Epidermal melanocyte (primary cell): ENCODE measurements around the gene CCDC177.
A peak's percentile ranks its signal among the peaks of the same experiment; 100 is the strongest.

Experiments
- DNase-seq: peaks from one replicate; pipeline ENCODE4 v3.0.0; 2011; ENCODE audit warnings: low spot score; ENCODE audit not compliant: insufficient read length

CCDC177 gene

DNA sequence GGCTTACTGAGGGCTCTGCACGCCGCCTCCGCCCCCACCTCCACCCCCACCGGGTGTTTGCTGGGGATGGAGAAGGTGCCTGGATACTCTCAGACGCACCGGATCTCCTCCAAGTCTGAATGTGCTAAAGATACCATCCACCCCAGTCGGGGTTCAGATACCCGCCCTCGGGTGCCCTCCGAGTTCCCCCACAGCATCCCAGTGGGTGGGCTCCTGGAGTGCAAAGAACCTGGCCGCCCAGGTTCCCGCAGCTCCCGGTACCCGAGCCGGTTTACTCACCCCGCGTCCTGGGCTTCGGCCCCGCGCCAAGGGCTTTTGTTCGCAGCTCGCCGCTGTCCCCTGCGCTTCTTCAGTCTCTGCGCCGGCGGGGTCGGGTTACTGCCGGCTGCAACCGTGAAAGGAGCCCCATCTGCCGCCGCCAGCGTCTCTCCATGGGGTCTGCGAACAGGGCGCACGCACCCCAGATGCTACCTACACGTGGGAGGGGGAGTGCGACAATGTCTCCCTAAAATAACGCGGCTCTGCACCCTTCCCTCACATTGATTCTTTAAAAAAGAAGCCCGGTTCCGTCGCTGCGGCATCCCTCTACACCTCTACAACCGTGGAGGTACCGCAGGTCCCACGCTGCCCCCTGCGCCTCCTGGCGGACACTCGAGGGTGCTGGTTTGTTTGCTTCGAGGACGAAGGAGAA, at the start of gene CCDC177:
Gene CCDC177 (minus strand): TSS at position 609 of the 691 bp plus-strand sequence. CDS start 1,249 bp downstream, outside the sequence.
- DNase-seq: peak; percentile 55

DNA sequence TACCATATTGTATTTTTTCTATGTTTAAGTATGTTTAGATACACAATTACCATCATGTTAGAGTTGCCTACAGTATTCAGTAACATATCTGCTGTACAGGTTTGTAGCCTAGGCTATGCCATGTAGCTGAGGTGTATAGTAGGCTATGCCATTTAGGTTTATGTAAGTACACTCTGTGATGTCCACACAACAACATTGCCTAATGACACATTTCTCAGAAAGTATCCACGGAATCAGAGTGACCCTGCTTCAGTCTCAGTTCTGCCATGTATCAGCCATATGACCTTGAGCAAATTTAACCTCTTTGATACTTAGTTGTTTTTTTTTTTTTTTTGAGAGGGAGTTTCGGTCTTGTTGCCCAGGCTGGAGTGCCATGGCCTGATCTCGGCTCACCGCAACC, 49.5 kb upstream of the CCDC177 start:
- DNase-seq: no peak

DNA sequence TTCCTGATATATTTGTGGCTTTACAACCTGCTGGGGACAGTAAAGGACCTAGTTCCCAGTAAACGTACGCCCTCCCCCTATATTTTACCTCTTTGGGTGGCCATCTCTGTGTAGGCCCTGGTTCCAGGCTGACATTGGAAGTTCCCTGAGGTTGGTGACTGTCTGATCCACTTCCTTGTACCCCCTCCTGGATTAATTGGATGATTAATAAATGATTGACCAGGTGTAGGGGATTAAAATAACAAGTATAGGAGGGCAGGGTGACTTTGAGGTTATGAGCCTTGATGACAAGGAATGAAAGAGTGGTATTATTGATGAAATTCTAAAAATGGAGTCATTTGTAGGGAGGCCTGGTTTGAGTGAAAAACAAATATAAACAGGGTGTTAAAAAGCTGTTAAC, 46.3 kb upstream of the CCDC177 start:
- no peak for DNase-seq

DNA sequence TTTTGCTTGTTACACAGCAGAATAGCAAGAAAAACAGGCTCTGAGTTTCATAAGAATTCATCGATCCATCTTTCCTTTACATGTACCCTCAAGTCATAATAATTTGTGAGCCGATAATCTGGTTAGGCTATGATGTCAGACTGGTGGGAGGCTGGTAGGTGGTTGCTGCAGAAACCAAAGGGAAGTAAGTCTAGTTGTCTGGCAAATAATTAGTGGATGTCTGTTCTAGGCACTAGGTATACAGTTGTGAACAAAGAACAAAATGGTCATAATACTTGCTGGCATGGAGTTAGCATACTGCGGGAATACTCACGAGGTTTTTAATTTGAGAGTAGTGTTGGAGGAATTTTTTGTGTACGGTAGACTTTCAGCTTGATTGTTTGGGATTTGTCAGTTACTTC, 45.5 kb upstream of the CCDC177 start:
- no peak for DNase-seq

DNA sequence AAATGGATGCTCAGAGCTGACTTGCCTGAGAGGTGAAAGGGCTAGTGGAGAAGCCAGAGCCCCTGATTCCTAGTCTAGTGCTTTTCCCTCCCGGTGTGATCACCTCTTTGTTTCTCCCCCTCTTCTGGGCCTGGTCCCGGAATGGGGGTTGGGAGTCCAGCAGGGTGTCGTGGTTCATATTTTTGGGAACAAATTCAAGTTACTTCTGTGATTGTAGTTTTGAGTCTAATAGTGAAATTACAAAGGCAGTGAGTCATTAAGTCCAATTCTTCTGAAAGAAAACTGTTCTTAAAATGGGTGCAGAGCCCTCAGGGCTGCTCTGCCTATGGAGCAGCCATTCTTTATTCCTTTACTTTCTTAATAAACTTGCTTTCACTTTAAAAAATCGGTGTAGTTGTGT, 44.3 kb upstream of the CCDC177 start:
- DNase-seq: no peak

DNA sequence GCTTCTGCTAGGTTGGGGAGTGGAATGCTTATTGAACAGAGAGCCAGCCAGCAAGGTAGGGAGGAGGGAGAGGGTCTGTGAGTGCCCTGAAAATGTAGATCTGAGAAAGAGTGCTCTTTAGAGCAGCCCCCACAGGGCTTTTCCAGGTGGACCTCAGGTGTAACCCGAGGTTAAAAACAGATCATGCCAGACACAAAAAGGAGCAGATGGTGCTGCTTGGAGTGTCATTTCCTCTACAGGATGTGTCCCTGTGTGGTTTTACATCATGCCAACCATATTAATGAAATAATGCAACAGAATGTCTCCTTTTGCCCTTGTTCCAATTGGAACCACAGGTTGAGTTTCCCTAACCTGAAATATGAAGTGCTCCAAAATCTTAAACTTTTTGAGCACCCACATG, 43.1 kb upstream of the CCDC177 start:
- DNase-seq: no peak

DNA sequence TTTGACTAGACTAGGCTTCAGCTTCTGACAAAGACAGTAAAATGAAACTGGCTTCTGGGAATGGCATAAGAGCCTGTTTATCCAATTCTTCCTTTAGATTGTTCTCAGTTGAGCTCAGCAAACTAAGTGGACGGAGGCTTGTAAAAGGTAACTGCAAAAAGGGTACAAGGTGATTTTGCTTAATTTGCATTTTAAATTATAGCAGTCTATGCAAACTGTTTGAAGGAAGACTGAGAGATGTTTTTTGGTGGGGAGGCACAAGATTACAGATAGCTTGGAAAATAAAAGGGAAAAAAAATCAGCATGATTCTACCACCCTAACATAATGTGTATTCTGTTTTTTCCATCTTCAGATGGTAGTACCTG, 41.7 kb upstream of the CCDC177 start:
- DNase-seq: no peak

DNA sequence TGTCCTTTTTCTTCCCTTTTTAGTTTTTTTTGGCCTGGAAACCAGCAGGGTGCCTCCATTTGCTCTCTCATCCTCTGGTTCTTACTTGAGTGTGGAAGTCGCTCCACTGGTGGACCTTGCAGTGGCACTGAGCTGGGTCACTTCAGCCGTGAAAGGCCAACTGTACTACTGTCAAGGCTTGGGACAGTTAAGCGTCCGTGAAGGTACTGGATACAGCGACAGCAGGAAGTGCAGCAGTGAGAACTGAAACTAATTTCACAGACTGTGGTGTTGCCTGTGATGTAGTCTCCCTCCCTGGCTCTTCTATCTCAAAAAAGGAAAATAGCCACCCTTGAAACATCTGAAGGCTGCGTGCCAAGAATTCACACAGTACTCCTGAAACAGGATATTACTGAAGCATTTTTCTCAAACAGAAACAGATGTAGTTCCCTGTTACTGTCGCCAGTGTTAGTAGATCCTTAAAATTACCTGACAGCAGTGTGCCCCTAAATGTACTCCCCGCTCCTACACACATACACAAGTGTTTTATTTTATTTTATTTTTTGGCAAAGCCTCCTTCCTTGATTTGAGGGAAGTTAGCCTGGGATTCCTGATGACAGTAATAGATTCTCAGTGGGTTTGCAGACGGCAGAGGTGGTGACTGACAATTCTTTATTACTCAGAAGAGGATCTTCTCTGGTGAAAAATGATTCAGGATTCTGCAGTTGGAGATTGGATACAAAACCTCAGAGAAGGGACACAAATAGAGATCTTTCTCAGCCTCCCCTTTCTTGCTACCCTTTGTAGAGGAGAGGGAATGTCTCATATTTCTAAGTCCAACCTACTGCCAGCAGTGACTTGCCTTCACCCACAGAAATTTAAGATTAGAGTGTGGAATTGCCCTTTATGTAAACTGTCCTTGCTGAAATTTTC, 41.1 kb upstream of the CCDC177 start:
- DNase-seq: no peak

DNA sequence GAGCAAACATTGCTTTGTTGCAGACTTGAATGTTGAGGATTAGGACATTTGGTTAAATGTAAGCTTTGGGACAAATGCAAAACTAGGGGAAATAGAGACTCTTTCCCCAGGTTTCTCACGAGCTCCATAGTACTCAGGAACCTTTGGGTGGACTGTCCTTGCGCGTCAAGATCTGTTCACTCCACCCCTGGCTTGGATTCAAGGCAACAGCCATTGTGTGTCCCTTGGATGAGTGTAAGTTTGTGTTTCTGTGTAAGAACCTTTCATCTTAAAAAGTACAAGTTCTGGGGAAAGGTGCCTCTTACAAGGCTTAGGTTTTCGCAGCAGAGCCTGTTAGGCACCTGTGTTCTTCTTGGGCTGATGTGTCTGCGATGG, 40.4 kb upstream of the CCDC177 start:
- no peak for DNase-seq

DNA sequence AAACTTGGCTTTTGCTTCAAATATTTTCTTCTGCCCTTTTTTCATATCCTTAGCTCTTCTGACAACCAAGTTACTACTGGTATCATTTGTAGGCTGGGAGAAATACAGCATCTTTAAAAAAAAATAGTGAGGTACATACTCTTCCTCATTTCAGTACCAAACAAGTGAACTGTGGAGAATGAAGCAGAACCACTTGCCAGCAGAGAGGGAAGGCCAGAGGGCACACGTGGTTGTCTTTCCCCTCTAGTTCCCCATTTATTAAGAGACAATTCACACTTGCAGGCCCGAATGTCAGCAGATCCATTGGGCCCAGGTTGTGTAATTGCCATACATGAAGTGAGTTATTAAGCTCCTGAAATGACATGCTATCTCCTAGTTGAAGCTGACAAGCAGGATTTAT, 39.9 kb upstream of the CCDC177 start:
- DNase-seq: no peak

DNA sequence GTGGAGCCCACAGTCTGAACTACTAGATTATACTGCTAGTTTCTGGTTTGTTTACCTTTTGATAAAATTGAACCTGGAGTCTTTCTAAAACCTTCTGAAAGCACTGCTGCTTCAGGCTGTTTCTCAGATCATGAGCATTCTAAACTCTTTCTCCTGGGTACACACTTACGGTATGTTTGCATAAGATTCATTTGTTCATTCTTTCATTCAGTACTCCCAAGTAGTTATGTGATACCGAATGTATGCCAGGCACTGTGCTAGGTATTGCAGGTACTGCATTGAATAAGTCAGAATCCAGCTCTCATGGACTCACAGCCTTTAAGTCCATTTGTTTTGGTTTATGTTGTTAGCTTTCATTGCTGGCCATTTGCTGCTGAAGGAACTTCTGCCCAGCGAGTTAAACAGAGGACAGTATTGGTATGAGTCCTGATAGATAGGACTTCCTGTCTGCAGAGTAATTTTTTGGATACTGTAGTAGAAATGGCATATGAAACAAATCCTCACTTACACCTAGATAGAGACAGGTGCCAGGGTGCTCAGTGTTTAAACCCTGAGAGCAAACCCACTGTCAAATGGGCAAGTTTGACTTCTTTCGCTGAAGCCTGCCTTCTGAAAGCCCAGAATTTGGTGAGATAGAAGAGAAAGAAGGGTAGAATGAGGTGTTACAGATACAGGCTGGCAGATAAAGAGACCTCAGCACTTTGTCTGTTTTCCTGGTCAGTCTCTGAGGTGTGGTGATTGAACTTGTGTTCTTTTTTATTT, 38.8 kb upstream of the CCDC177 start:
- DNase-seq: no peak

DNA sequence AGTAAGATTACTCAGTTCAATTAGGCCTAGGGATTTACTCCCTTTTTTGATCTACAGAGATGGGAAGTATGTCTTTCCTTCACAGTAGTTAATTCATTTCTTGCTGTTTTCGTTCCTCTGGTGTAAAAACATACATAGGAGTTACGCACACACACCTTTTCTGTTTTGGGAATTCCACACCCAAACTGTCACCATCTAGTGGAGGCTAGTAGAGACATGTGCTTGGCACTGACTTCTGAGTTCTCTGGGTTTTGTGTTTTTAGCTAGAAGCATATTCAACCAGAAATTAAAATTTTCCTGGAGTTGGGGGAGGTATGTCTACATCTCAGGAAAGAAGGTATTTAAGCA, 38.1 kb upstream of the CCDC177 start:
- DNase-seq: no peak

DNA sequence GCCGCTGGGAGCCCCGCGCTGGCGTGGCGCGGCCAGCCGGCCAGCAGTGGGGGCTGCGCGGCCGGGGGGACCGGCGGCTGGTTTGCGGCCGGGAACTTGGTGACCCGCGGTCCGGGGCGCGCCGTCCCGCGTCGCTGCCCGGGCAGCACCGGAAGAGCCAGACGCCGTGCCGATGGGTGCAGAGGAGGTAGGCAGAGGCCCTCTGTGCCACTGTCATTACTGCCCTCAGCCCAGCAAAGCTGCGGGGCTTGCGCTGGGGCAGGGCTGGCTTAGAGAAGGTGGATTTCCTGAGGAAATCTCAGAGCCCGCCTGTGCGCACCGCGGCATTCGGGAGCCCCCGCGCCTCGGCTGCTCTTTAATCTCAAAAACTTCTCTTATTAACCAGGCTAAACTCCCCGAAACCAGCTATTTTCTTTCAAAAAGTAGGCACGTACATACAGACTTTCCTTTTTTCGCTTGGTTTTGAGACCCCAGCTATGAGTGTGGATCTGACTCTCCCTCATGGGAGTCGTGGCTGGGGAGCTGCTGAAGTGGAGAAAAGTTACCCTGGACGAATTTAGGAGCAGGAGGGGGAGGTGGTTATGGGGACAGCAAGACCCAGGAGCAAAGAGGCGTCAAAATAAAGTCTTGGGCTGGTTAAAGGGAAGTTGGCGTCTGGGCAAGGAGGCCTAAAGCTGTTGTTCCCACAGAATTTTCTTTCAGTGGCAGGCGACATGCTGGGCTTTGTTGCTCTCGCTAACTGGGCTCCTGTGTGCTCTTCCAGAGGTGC, 37.5 kb upstream of the CCDC177 start:
- DNase-seq: no peak

DNA sequence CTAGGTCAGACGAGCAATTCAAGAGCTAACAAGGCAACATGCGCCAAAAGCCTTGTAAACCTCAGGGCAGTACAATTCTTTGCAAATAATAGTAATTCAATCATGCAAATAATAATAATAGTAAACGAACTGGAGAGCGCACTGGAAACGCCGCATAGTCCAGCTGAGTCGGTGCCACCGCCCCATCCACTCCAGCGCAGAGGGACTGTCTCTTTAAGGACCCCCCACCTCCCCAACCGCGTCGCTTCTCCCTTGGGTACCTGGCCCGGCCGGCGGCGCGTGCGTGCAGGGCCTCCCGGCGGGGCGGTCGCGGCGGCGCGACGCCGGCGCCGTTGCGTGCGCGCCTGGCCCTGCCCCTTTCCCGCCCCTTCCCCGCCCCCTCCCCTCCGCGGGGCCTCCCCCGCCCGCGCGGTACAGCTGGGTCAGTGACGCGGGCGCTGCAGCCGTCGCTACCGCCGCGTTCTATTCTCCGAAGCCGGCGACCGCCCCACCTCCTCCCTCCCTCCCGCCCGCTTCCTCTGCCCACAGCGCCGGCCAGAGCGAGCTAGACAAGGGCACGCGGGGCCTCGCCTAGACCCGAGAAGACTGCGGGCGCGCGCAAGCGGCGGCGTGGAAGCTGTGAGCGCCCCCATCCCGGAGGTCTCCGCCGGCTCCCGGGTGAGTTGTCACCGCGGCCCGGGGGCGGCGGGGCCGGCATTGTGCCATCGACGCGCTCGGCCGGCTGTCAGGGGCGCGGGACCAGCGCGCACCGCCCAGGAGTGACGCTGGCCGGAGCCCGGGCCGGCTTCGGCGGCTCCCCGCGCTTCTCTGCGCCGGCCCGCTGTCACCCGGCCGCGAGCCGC, 36.7 kb upstream of the CCDC177 start, which contains the start of gene SUSD6:
Gene SUSD6 (plus strand): TSS at position 425 of the 842 bp plus-strand sequence. CDS start 46,997 bp downstream, outside the sequence.
- peak; percentile 84 for DNase-seq

DNA sequence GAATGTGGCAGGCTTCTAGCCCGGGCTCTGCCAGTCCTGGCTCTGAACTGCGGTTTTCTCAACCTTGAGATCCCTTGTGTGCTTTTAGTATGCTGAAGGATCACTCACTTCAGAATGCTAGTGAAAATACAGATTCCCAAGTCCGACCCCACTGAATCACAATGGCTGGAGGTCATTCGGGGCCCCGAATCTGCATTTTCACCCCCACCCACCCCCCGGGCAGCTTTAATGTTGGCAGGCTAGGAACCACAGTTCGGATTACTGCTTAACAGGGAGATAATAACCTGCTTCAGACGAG, 36.2 kb upstream of the CCDC177 start:
- DNase-seq: no peak

DNA sequence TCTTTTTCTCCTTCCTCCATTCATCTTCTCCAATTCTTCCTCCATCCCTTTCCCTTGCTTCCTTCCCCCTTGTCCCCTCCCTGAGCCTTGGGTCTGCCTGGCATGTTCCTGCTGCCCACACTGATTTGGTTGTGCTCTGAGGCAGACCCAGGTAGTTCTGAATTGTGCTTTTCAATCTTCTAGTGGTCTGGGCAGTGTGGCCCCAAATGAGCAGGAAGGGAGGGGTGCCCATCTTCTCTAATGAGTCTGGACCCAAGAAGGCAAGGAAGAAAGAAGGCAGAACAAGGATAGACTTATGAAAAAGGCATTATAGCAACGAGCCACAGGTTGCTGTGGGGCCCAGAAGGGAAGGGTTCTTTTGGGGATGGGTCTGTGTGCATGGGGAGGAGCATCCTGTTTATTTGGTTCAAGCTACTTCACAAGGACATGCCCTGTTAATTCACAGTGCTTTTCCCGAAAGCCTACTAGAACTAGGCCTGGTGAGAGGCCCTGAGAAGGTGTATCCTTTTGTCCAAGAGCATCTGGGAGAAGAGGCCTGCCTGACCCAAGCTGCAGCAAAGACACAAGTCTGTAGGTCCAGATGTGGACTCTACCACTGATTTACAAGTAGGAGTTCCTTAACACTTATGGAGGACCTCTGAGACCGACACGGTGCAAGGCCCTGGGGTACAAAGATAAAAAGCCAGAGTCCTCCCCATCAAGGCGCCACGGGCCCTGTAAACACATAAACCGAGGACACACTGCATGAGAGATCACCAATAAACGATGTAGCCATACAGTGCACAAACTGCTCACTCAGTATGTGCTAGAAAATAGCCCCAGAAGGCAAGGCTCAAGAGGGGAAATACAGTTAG, 35.6 kb upstream of the CCDC177 start:
- DNase-seq: no peak

DNA sequence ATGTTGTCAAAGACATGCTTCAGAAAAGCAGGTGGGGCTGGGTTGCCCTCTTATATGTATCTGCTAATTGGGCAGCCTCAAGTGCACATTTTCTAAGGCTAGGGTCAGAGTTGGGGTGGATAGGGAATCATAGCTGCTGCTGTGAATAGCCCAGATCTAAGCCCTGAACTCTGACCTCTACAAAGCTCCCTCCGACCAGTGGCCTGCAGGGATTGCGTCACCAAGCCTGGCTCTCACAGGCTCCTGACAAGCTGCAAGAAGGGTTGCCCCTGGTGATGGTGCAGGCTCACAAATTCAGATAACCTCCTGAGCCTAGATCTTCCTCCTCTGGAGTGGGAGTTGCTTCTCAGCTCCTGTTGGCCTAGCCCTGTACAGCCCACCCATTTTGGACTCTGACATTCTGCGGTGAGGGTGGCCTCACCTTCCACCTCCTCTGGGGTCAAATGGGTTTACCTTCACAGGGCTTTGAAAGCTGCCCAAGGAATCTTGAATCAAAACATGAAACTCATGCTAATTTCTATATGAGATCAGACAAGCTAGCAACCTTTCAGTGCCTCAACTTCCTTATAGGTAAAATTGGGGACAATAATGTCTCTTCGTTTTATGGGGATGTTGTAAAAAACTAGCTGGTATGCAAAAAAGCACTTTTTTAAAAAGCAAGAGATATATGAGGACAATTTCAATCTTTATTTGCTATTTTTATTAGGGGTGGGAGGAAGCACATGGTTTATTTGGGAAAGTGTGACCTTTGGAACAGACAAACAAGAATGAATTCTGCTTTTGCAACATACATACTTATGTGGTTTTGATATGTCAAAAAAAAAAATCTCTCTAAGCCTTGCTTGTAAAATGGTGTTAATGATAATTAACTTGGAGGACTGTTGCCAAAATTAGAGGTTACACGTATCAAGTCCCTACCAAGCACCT, 31.9 kb upstream of the CCDC177 start:
- DNase-seq: no peak

DNA sequence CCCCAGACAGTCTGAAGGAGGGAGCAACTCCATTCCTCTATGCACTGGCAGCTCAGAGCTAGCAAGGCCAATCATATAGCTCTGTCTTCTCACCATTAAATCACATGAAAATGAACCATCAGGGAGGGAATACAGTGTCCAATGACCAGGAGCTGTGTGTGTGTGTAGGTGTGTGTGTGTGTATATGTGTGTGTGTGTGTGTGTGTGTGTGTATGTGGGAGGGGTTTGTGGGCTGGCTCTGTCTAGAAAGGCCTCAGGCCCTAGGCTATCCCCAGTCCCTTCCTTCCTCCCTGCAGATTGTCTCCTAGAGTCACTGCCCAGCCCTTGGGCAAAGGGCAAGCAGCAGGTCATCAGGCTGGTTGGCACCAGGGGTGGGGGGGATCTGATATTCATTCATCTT, 31.1 kb upstream of the CCDC177 start:
- no peak for DNase-seq
